ENCODE results near the gene PTPRS.

PTPRS gene

GRCh38 chr19:5339198-5339949 is 1.2 kb downstream of the PTPRS start (continued):
- TF ChIP-seq ZNF18 (tag by site-specific recombination; IDR thresholded peaks at IDR 0.05) (no peak), PRDM4 (tag by site-specific recombination; IDR thresholded peaks at IDR 0.05) (no peak), ZNF510 (tag by site-specific recombination; IDR thresholded peaks at IDR 0.05; ENCODE audit: insufficient replicate concordance) (no peak), ZNF654 (tag by site-specific recombination; IDR thresholded peaks at IDR 0.05; ENCODE audit: low read depth) (no peak), ZNF221 (tag by site-specific recombination; IDR thresholded peaks at IDR 0.05; ENCODE audit: borderline replicate concordance) (no peak), ZNF639 (tag by site-specific recombination; IDR thresholded peaks at IDR 0.05) (no peak), ZNF214 (tag by site-specific recombination; IDR thresholded peaks at IDR 0.05; ENCODE audit: borderline replicate concordance) (no peak), ZSCAN18 (tag by site-specific recombination; IDR thresholded peaks at IDR 0.05) (no peak), ZFP3 (tag by site-specific recombination; IDR thresholded peaks at IDR 0.05; ENCODE audit: low read depth) (no peak), ZNF830 (tag by site-specific recombination; IDR thresholded peaks at IDR 0.05; ENCODE audit: low read depth) (no peak), KLF8 (tag by site-specific recombination; IDR thresholded peaks at IDR 0.05) (peak; percentile 73; the same call in 1 of the 2 replicates), SCRT2 (tag by site-specific recombination; IDR thresholded peaks at IDR 0.05) (no peak), HOXD13 (CRISPR knock-in tag; IDR thresholded peaks at IDR 0.05; ENCODE audit: borderline replicate concordance) (no peak), ATF2 (tag by site-specific recombination; IDR thresholded peaks at IDR 0.05; ENCODE audit: low read depth) (peak; percentile 94), ZNF548 (tag by site-specific recombination; IDR thresholded peaks at IDR 0.05) (no peak), SP7 (tag by site-specific recombination; IDR thresholded peaks at IDR 0.05) (no peak), GFI1B (tag by site-specific recombination; IDR thresholded peaks at IDR 0.05) (no peak), ZSCAN4 (tag by site-specific recombination; IDR thresholded peaks at IDR 0.05) (no peak), ZNF423 (tag by site-specific recombination; IDR thresholded peaks at IDR 0.05) (peak; percentile 50; the same call in 1 of the 2 replicates), PBX3 (CRISPR knock-in tag; IDR thresholded peaks at IDR 0.05) (no peak), ZNF362 (tag by site-specific recombination; IDR thresholded peaks at IDR 0.05) (no peak), ZNF302 (tag by site-specific recombination; IDR thresholded peaks at IDR 0.05; ENCODE audit: low read depth) (no peak), ZNF391 (tag by site-specific recombination; IDR thresholded peaks at IDR 0.05; ENCODE audit: borderline replicate concordance, low read depth) (no peak), ZNF133 (tag by site-specific recombination; IDR thresholded peaks at IDR 0.05) (no peak), ZBTB8A (tag by site-specific recombination; IDR thresholded peaks at IDR 0.05) (no peak), ZNF561 (tag by site-specific recombination; IDR thresholded peaks at IDR 0.05; ENCODE audit: borderline replicate concordance) (no peak)
